Bronchus fibroblast of lung (primary cell): Measurements from ENCODE around the gene DEFB128. TPM values are rescaled to one million over a fixed set of nuclear protein-coding genes. Genes with fewer than 3 reads are reported as not detected.

Source experiments
- total RNA-seq: library from RNA; depleted of rRNA; stranded (reverse); fragments of >200 nt; gene quantifications from 2 replicates; pipeline ENCODE4 v1.2.3, GENCODE V29; 2015

The DEFB128 gene
- not detected in 2 replicates for total RNA-seq

DNA sequence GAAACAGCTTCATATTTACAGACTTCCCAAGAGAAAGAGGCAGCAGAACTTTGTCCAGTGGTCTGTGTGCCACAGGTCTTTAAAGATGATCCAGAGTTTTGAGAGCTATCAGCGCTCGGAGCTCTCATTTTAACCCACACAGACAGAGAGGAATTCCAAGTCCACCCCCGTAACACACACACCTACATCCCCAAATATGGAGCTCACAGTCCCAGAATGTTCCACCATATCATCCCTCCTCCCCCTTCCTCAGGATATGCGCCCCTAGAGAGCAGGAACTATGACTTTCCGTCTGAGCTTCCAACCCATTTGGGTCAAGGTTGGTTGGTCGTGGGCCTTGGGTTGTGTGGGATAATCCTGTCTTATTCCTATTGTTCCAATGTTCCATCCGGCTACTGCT is at the start of gene DEFB128:
Gene DEFB128 (minus strand): TSS at position 101 of the 400 bp plus-strand sequence. CDS start 88 bp downstream, at position 13.

DNA sequence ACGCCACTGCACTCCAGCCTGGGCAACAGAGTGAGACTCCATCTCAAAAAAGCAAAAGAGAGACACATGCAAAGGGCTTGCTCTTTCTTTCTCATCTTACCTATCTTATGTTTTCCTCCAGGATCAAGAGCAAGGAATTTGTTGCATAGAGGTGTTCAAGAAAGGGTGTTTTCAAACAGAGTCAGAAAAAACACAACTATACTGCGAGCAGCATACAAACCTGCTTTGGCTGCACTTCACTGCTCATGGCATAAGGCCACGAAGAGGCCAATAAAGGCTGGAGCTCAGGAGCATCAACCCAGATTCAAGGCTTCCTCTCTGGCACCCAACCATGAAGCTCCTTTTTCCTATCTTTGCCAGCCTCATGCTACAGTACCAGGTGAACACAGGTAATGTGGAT is 37.4 kb upstream of the DEFB128 start, which contains the start of gene DEFB129:
Gene DEFB129 (plus strand): TSS at position 301 of the 400 bp plus-strand sequence. CDS start 31 bp downstream, at position 332.

GRCh38 chr20:157154-157553 is 32.4 kb downstream of the DEFB128 start, which contains the start of gene DEFB127:
Gene DEFB127 (plus strand): TSS chr20:157454. CDS start chr20:157545, 91 bp downstream.

GRCh38 chr20:142290-142689 is 47.2 kb downstream of the DEFB128 start, which contains the start of gene DEFB126:
Gene DEFB126 (plus strand): TSS chr20:142590. CDS start chr20:142629, 39 bp downstream.

Other genes starting within 250 kb of the DEFB128 start
- gene DEFB125, start 102.0 kb downstream of the DEFB128 start, total RNA-seq = not detected in 2 replicates
- not detected in 2 replicates for gene DEFB126, start 47.1 kb downstream of the DEFB128 start, total RNA-seq
- not detected in 2 replicates for gene DEFB127, start 32.3 kb downstream of the DEFB128 start, total RNA-seq
- not detected in 2 replicates for gene DEFB129, start 37.5 kb upstream of the DEFB128 start, total RNA-seq
- not detected in 2 replicates for gene DEFB132, start 68.0 kb upstream of the DEFB128 start, total RNA-seq
- gene C20orf96, start 101.0 kb upstream of the DEFB128 start, total RNA-seq = 1.8 and 2.8 TPM in 2 replicates
- 16.2 and 20.0 TPM in 2 replicates for gene ZCCHC3, start 107.9 kb upstream of the DEFB128 start, total RNA-seq
- gene SOX12, start 135.8 kb upstream of the DEFB128 start, total RNA-seq = 16.0 and 16.1 TPM in 2 replicates
- 95.0 and 104 TPM in 2 replicates for gene NRSN2, start 157.4 kb upstream of the DEFB128 start, total RNA-seq
- gene TRIB3, start 191.0 kb upstream of the DEFB128 start, total RNA-seq = 106 and 115 TPM in 2 replicates
- 71.3 and 71.4 TPM in 2 replicates for gene RBCK1, start 218.6 kb upstream of the DEFB128 start, total RNA-seq